ENCODE results near the gene SGMS1. TPM values are rescaled to one million over a fixed set of nuclear protein-coding genes. Genes with fewer than 3 reads are reported as not detected.
"Not testable (repeated sequence)": the region's sequence is repeated elsewhere in the genome, so short reads cannot be mapped to it uniquely, and the experiment has no call there.

SGMS1 gene
- total RNA-seq, 1 donor, result 68.0 TPM

- Histone ChIP-seq H3K9me3 (ENCODE audit: low read depth, low read length) (no peaks in the 10 kb centered on the region), H4K20me1 (ENCODE audit: insufficient read depth, low read length) (peaks cover 4% of the 10 kb centered on the region), H2AFZ (ENCODE audit: low read length) (no peak overlapping the region), H3K4me1 (ENCODE audit: insufficient read depth, low read length) (no peaks in the 10 kb centered on the region), H3K4me3 (ENCODE audit: insufficient read depth, low read length) (no peak overlapping the region), H3K36me3 (ENCODE audit: insufficient read depth, low read length) (no peaks in the 10 kb centered on the region), H3K27ac (ENCODE audit: low read depth, low read length) (no peak overlapping the region), H3K27me3 (ENCODE audit: insufficient read depth, low read length) (no peaks in the 10 kb centered on the region), H3K79me2 (ENCODE audit: insufficient read depth, low read length) (no peaks in the 10 kb centered on the region), H3K4me2 (ENCODE audit: insufficient read depth, low read length) (no peak overlapping the region)
- no peak for DNase-seq (ENCODE audit: insufficient read length, low spot score, missing footprints)
- TF ChIP-seq CTCF (IDR thresholded peaks at IDR 0.05; ENCODE audit: extremely low read depth, low read depth, low read length), result no peak
Observed at GRCh38 chr10:50490241-50490640, 133.5 kb downstream of the SGMS1 start.

DNA sequence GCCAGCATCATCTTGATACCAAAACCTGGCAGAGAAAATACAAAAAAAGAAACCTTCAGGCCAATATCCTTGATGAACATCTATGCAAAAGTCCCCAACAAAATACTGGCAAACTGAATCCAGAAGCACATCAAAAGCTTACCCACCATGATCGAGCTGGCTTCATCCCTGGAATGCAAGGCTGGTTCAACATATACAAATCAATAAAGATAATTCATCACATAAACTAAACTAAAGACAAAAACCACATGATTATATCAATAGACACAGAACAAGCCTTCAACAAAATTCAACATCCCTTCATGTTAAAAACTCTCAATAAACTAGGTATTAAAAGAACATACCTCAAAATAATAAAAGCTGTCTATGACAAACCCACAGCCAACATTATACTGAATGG is 139.2 kb downstream of the SGMS1 start:
- not testable (repeated sequence) for H3K4me3 ChIP-seq (ENCODE audit: insufficient read depth, low read length); H2AFZ ChIP-seq (ENCODE audit: low read length); H3K4me2 ChIP-seq (ENCODE audit: insufficient read depth, low read length); DNase-seq (ENCODE audit: insufficient read length, low spot score, missing footprints); H3K4me1 ChIP-seq (ENCODE audit: insufficient read depth, low read length); H3K36me3 ChIP-seq (ENCODE audit: insufficient read depth, low read length); H3K79me2 ChIP-seq (ENCODE audit: insufficient read depth, low read length); H4K20me1 ChIP-seq (ENCODE audit: insufficient read depth, low read length); H3K27ac ChIP-seq (ENCODE audit: low read depth, low read length); H3K27me3 ChIP-seq (ENCODE audit: insufficient read depth, low read length); H3K9me3 ChIP-seq (ENCODE audit: low read depth, low read length)

GRCh38 chr10:50480054-50481007 is 143.4 kb downstream of the SGMS1 start:
- no peak for TF ChIP-seq CTCF (IDR thresholded peaks at IDR 0.05; ENCODE audit: extremely low read depth, low read depth, low read length)
- Histone ChIP-seq H3K36me3 (ENCODE audit: insufficient read depth, low read length) (no peaks in the 10 kb centered on the region), H2AFZ (ENCODE audit: low read length) (no peak overlapping the region), H3K9me3 (ENCODE audit: low read depth, low read length) (no peaks in the 10 kb centered on the region), H3K27ac (ENCODE audit: low read depth, low read length) (no peak overlapping the region), H3K27me3 (ENCODE audit: insufficient read depth, low read length) (no peaks in the 10 kb centered on the region), H3K79me2 (ENCODE audit: insufficient read depth, low read length) (no peaks in the 10 kb centered on the region), H4K20me1 (ENCODE audit: insufficient read depth, low read length) (no peaks in the 10 kb centered on the region), H3K4me3 (ENCODE audit: insufficient read depth, low read length) (no peak overlapping the region), H3K4me2 (ENCODE audit: insufficient read depth, low read length) (no peak overlapping the region), H3K4me1 (ENCODE audit: insufficient read depth, low read length) (no peaks in the 10 kb centered on the region)
- no peak for DNase-seq (ENCODE audit: insufficient read length, low spot score, missing footprints)

- H3K36me3 ChIP-seq (ENCODE audit: insufficient read depth, low read length), result no peaks in the 10 kb centered on the region
- H3K4me1 ChIP-seq (ENCODE audit: insufficient read depth, low read length), result no peaks in the 10 kb centered on the region
- no peaks in the 10 kb centered on the region for H4K20me1 ChIP-seq (ENCODE audit: insufficient read depth, low read length)
- no peaks in the 10 kb centered on the region for H3K27me3 ChIP-seq (ENCODE audit: insufficient read depth, low read length)
- H3K27ac ChIP-seq (ENCODE audit: low read depth, low read length), result no peak overlapping the region
- H3K9me3 ChIP-seq (ENCODE audit: low read depth, low read length), result no peaks in the 10 kb centered on the region
- no peak overlapping the region for H3K4me2 ChIP-seq (ENCODE audit: insufficient read depth, low read length)
- no peak for TF ChIP-seq CTCF (IDR thresholded peaks at IDR 0.05; ENCODE audit: extremely low read depth, low read depth, low read length)
- no peak for DNase-seq (ENCODE audit: insufficient read length, low spot score, missing footprints)
- no peaks in the 10 kb centered on the region for H3K79me2 ChIP-seq (ENCODE audit: insufficient read depth, low read length)
- H3K4me3 ChIP-seq (ENCODE audit: insufficient read depth, low read length), result no peak overlapping the region
- no peak overlapping the region for H2AFZ ChIP-seq (ENCODE audit: low read length)
Observed at GRCh38 chr10:50477287-50478203, 146.2 kb downstream of the SGMS1 start.
